GM23338 (cell line): Measurements from ENCODE around the gene KCNMA1. TPM values are rescaled to one million over a fixed set of nuclear protein-coding genes. Genes with fewer than 3 reads are reported as not detected.

Source experiments
- ATAC-seq: fragments of 200-7000 bp; cut with Tn5 transposase; 3 replicates; pipeline ENCODE4 v1.9.1; 2020
- DNase-seq: peaks from one replicate; pipeline ENCODE4 v3.0.0-alpha.2; 2015; ENCODE audit warnings: low spot score
- H2AFZ ChIP-seq: fragments of 200-600 bp; sonication (generic); 2 replicates; pipeline ENCODE4 v1.8.0; 2016; ENCODE audit warnings: antibody characterized with exemption, mild to moderate bottlenecking, moderate library complexity
- H3F3A ChIP-seq: fragments of 200-600 bp; sonication (generic); replicated peaks from 2 replicates; pipeline ENCODE4 v1.8.0; 2017; ENCODE audit warnings: antibody characterized with exemption, mixed run types, low read depth
- H3K27ac ChIP-seq: fragments of 200-600 bp; sonication (generic); 2 replicates; pipeline ENCODE4 v1.6.1; 2016; ENCODE audit warnings: low read depth
- H3K27me3 ChIP-seq: fragments of 200-600 bp; sonication (generic); 2 replicates; pipeline ENCODE4 v1.8.0; 2016; ENCODE audit warnings: mild to moderate bottlenecking, mixed run types, moderate library complexity; ENCODE audit not compliant: insufficient read depth
- H3K36me3 ChIP-seq: fragments of 200-600 bp; sonication (generic); 2 replicates; pipeline ENCODE4 v1.8.0; 2016; ENCODE audit warnings: mild to moderate bottlenecking; ENCODE audit not compliant: insufficient read depth
- H3K4me1 ChIP-seq: fragments of 200-600 bp; sonication (generic); 2 replicates; pipeline ENCODE4 v1.8.0; 2016; ENCODE audit warnings: mild to moderate bottlenecking, moderate library complexity; ENCODE audit not compliant: insufficient read depth
- H3K4me2 ChIP-seq: fragments of 200-600 bp; sonication (generic); 2 replicates; pipeline ENCODE4 v1.7.1; 2017; ENCODE audit warnings: mixed run types
- H3K4me3 ChIP-seq: fragments of 200-600 bp; sonication (generic); 2 replicates; pipeline ENCODE4 v1.6.1; 2016; ENCODE audit warnings: mixed run types
- H3K79me2 ChIP-seq: fragments of 200-600 bp; sonication (generic); replicated peaks from 2 replicates; pipeline ENCODE4 v1.8.0; 2017; ENCODE audit warnings: mild to moderate bottlenecking; ENCODE audit not compliant: insufficient read depth
- H3K9me2 ChIP-seq: fragments of 200-600 bp; sonication (generic); 2 replicates; pipeline ENCODE4 v1.8.0; 2017; ENCODE audit not compliant: insufficient read depth
- H4K20me1 ChIP-seq: fragments of 200-600 bp; sonication (generic); replicated peaks from 2 replicates; pipeline ENCODE4 v1.8.0; 2017; ENCODE audit warnings: mild to moderate bottlenecking; ENCODE audit not compliant: insufficient read depth
- H3K27ac Mint-ChIP-seq: 2 replicates; pipeline ENCODE4 v1.8.0; 2020; ENCODE audit warnings: inconsistent platforms, mild to moderate bottlenecking, moderate library complexity, mixed read lengths
- H3K27me3 Mint-ChIP-seq: 3 replicates; pipeline ENCODE4 v1.8.0; 2022; ENCODE audit warnings: low read depth, mild to moderate bottlenecking, moderate library complexity, mixed read lengths, inconsistent platforms; ENCODE audit not compliant: insufficient read depth, poor library complexity
- H3K36me3 Mint-ChIP-seq: 3 replicates; pipeline ENCODE4 v1.8.0; 2021; ENCODE audit warnings: low read depth, mild to moderate bottlenecking, inconsistent platforms, moderate library complexity, mixed read lengths
- H3K4me1 Mint-ChIP-seq: 3 replicates; pipeline ENCODE4 v1.8.0; 2020; ENCODE audit warnings: mild to moderate bottlenecking, inconsistent platforms, mixed read lengths
- H3K4me3 Mint-ChIP-seq: 3 replicates; pipeline ENCODE4 v1.8.0; 2021; ENCODE audit warnings: moderate library complexity, mild to moderate bottlenecking, inconsistent platforms, mixed read lengths
- H3K9me3 Mint-ChIP-seq: 3 replicates; pipeline ENCODE4 v1.8.0; 2020; ENCODE audit warnings: moderate library complexity, mild to moderate bottlenecking, inconsistent platforms, mixed read lengths
- CREB1 ChIP-seq: fragments of 250-450 bp; sonication (Bioruptor Pico); IDR thresholded peaks from 2 replicates; pipeline ENCODE4 v1.5.0; 2020; ENCODE audit warnings: low read depth, mild to moderate bottlenecking, moderate library complexity
- CTCF ChIP-seq, 2 experiments: fragments of 200-600 bp in 1 of 2; sonication (generic) in 1 of 2; conservative IDR thresholded peaks; 2 replicates each; pipeline versions ENCODE4 v1.5.1 to v1.6.1; 2016 to 2017; ENCODE audit warnings: antibody characterized with exemption in 2 of 2, low read depth in 2 of 2, mild to moderate bottlenecking in 2 of 2, moderate library complexity in 1 of 2
- ETS1 ChIP-seq: IDR thresholded peaks from 2 replicates; pipeline ENCODE4 v1.6.1; 2016; ENCODE audit warnings: antibody characterized with exemption
- JUNB ChIP-seq: IDR thresholded peaks from one replicate; pipeline ENCODE4 v1.6.1; 2016; ENCODE audit warnings: antibody characterized with exemption; ENCODE audit not compliant: unreplicated experiment
- NANOG ChIP-seq: IDR thresholded peaks from 2 replicates; pipeline ENCODE4 v1.6.1; 2016; ENCODE audit warnings: antibody characterized with exemption, borderline replicate concordance
- POLR2AphosphoS5 ChIP-seq: IDR thresholded peaks from 2 replicates; pipeline ENCODE4 v1.6.1; 2016; ENCODE audit warnings: antibody characterized with exemption, low read depth
- ZNF114 ChIP-seq: fragments of 250-450 bp; sonication (Bioruptor Pico); IDR thresholded peaks from 2 replicates; pipeline ENCODE4 v1.5.0; 2020; ENCODE audit warnings: mild to moderate bottlenecking, moderate library complexity
- ZNF331 ChIP-seq: fragments of 250-450 bp; sonication (Bioruptor Pico); IDR thresholded peaks from 2 replicates; pipeline ENCODE4 v1.5.0; 2020; ENCODE audit warnings: low read depth, mild to moderate bottlenecking, moderate library complexity
- ZNF462 ChIP-seq: fragments of 250-450 bp; sonication (Bioruptor Pico); IDR thresholded peaks from 2 replicates; pipeline ENCODE4 v1.5.0; 2020; ENCODE audit warnings: mild to moderate bottlenecking, moderate library complexity
- polyA plus RNA-seq: library from polyadenylated mRNA; unstranded; fragments of >200 nt; fragmentation: Nextera tagmentation; extraction: Ambion mirVana; gene quantifications from 2 replicates; pipeline ENCODE4 v1.2.1, GENCODE V29; 2016
- total RNA-seq: library from RNA; depleted of rRNA; stranded (reverse); fragments of >200 nt; shearing (Covaris generic); gene quantifications from 2 replicates; pipeline ENCODE4 v1.2.3, GENCODE V29; 2014

KCNMA1 gene
- total and polyA plus RNA-seq, 2 experiments from 2014 or later: 8.2 to 9.0 TPM

GRCh38 chr10:77245953-77246352 lies 391.7 kb downstream of the KCNMA1 start (continued):
- TF ChIP-seq ZNF462 (CRISPR knock-in tag): no peak
- TF ChIP-seq CREB1 (CRISPR knock-in tag): no peak
- TF ChIP-seq JUNB: no peak
- no peak for TF ChIP-seq ZNF331 (CRISPR knock-in tag)
- no peak for TF ChIP-seq POLR2AphosphoS5
- no peak for TF ChIP-seq NANOG
- no peak for TF ChIP-seq ZNF114
- no peak for TF ChIP-seq ETS1

- Histone ChIP-seq H3K4me2 (no peak overlapping the region), H4K20me1 (no peaks in the 10 kb centered on the region), H3K9me2 (no peaks in the 10 kb centered on the region), H3K27me3 (no peaks in the 10 kb centered on the region), H2AFZ (no peak overlapping the region), H3K4me3 (no peak overlapping the region), H3K79me2 (no peaks in the 10 kb centered on the region), H3K27ac (no peak overlapping the region), H3F3A (no peaks in the 10 kb centered on the region), H3K36me3 (no peaks in the 10 kb centered on the region), H3K4me1 (no peaks in the 10 kb centered on the region; the same call in 1 of the 2 replicates)
- no peak for ATAC-seq
- Mint-ChIP-seq H3K27me3 (no peaks in the 10 kb centered on the region), H3K4me1 (peaks cover 7% of the 10 kb centered on the region), H3K9me3 (no peaks in the 10 kb centered on the region), H3K27ac (no peak overlapping the region), H3K36me3 (no peaks in the 10 kb centered on the region), H3K4me3 (no peak overlapping the region)
- no peak for DNase-seq
- no peak for TF ChIP-seq CTCF (conservative IDR thresholded peaks at IDR 0.05; ENCODE audit: low read depth in 2 of 2)
Observed at GRCh38 chr10:77244746-77245145, 392.9 kb downstream of the KCNMA1 start.
